SK-N-SH treated with all-trans-retinoic acid at 6 μM for 48 hours (cell line): ENCODE measurements around the gene PTH1R.

Experiments
- ATAC-seq: fragments of 200-7000 bp; cut with Tn5 transposase; 3 replicates; pipeline ENCODE4 v1.9.1; 2020; ENCODE audit warnings: mild to moderate bottlenecking, moderate library complexity
- ARNTL ChIP-seq: fragments of 450-650 bp; formaldehyde crosslinking; IDR thresholded peaks from 2 replicates; pipeline ENCODE4 v1.5.0; 2020; ENCODE audit warnings: low read depth, mild to moderate bottlenecking, moderate library complexity, borderline replicate concordance
- BACH2 ChIP-seq: fragments of 250-450 bp; sonication (Bioruptor Pico); IDR thresholded peaks from 2 replicates; pipeline ENCODE4 v1.9.0; 2021; ENCODE audit warnings: mild to moderate bottlenecking, borderline replicate concordance
- ESRRG ChIP-seq: fragments of 250-450 bp; sonication (Bioruptor Pico); IDR thresholded peaks from 2 replicates; pipeline ENCODE4 v1.6.1; 2021; ENCODE audit warnings: mild to moderate bottlenecking
- OSR1 ChIP-seq: fragments of 250-450 bp; sonication (Bioruptor Pico); IDR thresholded peaks from 2 replicates; pipeline ENCODE4 v1.8.0; 2022; ENCODE audit warnings: moderate library complexity, mild to moderate bottlenecking, inconsistent platforms
- PPARA ChIP-seq: fragments of 250-450 bp; sonication (Bioruptor Pico); IDR thresholded peaks from 2 replicates; pipeline ENCODE4 v1.5.0; 2020; ENCODE audit warnings: mild to moderate bottlenecking, borderline replicate concordance
- RARB ChIP-seq: fragments of 250-450 bp; sonication (Bioruptor Pico); IDR thresholded peaks from 2 replicates; pipeline ENCODE4 v1.8.0; 2021; ENCODE audit warnings: mild to moderate bottlenecking, moderate library complexity
- ZFP3 ChIP-seq: fragments of 250-450 bp; sonication (Bioruptor Pico); IDR thresholded peaks from 2 replicates; pipeline ENCODE4 v1.5.0; 2020; ENCODE audit warnings: mild to moderate bottlenecking, moderate library complexity
- ZNF565 ChIP-seq: fragments of 450-650 bp; formaldehyde crosslinking; conservative IDR thresholded peaks from 2 replicates; pipeline ENCODE4 v1.5.0; 2020; ENCODE audit warnings: low read depth, mild to moderate bottlenecking, moderate library complexity
- ZNF8 ChIP-seq: fragments of 450-650 bp; formaldehyde crosslinking; IDR thresholded peaks from 2 replicates; pipeline ENCODE4 v1.5.0; 2020; ENCODE audit warnings: mild to moderate bottlenecking, moderate library complexity
- TF ChIP-seq, protein P1 (sequence below): fragments of 250-450 bp; sonication (Bioruptor Pico); IDR thresholded peaks from 2 replicates; pipeline ENCODE4 v1.8.0; 2020; ENCODE audit warnings: mild to moderate bottlenecking, moderate library complexity, borderline replicate concordance

The PTH1R gene

DNA sequence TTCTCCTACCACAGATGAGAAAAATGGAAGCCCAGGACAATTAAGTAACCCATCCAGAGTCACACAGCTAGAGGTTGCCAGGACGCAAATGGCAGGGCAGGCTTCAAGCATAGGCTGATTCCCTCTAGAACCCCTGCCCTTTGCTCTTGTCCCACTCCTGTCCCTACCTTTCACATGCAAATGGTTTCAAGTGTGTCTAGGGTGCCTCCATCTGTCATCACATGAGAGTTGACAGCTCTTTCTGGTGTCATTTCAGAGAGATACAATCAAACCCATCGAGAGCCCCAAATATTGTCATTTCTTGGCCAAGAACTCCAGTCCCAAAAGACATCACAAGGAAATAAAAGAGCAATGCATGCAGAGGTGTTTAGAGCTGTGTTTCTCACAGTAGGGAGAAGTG, 75.3 kb downstream of the PTH1R start:
- TF ChIP-seq BACH2 (no peak), OSR1 (CRISPR knock-in tag) (no peak), ZNF8 (CRISPR knock-in tag) (no peak), ZFP3 (CRISPR knock-in tag) (no peak), RARB (no peak), ZNF565 (CRISPR knock-in tag) (no peak), PPARA (CRISPR knock-in tag) (no peak), ARNTL (CRISPR knock-in tag) (no peak), ESRRG (no peak)
- TF ChIP-seq, protein P1, sequence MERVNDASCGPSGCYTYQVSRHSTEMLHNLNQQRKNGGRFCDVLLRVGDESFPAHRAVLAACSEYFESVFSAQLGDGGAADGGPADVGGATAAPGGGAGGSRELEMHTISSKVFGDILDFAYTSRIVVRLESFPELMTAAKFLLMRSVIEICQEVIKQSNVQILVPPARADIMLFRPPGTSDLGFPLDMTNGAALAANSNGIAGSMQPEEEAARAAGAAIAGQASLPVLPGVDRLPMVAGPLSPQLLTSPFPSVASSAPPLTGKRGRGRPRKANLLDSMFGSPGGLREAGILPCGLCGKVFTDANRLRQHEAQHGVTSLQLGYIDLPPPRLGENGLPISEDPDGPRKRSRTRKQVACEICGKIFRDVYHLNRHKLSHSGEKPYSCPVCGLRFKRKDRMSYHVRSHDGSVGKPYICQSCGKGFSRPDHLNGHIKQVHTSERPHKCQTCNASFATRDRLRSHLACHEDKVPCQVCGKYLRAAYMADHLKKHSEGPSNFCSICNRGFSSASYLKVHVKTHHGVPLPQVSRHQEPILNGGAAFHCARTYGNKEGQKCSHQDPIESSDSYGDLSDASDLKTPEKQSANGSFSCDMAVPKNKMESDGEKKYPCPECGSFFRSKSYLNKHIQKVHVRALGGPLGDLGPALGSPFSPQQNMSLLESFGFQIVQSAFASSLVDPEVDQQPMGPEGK = no peak
- no peak for ATAC-seq
